HG02852 (cell line): ENCODE results near the gene PIK3R6.
"Not testable (repeated sequence)": the region's sequence is repeated elsewhere in the genome, so short reads cannot be mapped to it uniquely, and the experiment has no call there.

Experiments used
- ATAC-seq: cut with Tn5 transposase; IDR thresholded peaks from one replicate; pipeline ENCODE4 v1.9.1; 2021; ENCODE audit warnings: mild to moderate bottlenecking, moderate library complexity; ENCODE audit not compliant: unreplicated experiment

The PIK3R6 gene

GRCh38 chr17:8894673-8895578 is 27.5 kb upstream of the PIK3R6 start:
- no peak for ATAC-seq

DNA sequence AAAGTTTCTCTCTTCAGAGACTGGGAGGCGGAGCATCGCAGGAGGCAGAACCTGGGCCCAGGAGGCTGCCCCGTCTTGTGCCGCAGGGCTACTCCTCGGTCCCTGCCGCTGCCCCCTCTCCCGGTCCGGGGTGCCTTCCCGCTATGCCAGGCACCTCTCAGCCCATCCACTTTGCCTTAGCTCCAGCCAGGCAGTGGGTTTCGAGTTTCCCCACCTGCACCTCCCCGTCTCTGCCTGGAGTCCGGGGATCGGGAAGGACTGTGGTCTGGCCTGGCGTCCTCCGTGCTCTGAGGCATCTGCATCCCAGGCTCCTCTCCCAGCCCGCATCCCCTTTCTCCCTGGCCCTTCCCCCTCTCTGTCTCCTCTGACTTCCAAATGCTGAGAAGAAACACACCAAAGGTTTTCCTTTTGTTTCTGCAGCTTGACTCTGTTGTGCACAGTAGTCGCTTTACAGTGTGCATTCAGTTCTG is 26.8 kb upstream of the PIK3R6 start:
- no peak for ATAC-seq

DNA sequence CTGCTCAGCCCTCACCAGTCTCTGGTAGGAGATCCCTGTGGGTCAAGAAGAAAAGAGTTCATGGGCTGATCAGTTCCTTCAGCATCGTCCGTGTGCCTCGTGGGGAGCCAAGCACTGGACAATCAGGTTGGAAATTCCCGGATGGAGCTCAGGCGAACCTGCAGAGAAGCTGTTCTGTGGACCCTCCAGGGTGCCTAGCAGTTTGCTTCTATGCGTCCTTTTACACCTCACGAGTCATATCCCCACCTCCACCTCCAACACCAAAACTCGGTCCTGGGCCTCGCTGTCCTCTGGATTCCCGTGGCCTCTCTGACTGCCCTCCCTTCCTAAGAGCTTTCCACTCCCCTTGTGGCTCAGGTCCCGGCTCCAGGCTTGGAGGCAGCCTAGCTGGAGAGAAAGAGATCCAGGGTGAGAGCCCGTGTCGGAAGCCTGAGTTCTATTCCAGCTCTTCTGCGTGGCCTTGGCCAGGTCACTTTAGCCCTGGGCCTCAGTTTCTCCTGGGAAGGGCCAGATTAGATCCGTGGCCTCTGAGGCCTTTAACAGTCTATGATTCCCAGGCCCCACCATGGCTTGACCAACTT is 26.2 kb upstream of the PIK3R6 start:
- ATAC-seq = no peak

GRCh38 chr17:8893059-8893458 is 25.6 kb upstream of the PIK3R6 start:
- ATAC-seq = no peak

GRCh38 chr17:8892338-8892690 is 24.8 kb upstream of the PIK3R6 start:
- ATAC-seq = peak; percentile 58

GRCh38 chr17:8890671-8891070 is 23.2 kb upstream of the PIK3R6 start:
- no peak for ATAC-seq

DNA sequence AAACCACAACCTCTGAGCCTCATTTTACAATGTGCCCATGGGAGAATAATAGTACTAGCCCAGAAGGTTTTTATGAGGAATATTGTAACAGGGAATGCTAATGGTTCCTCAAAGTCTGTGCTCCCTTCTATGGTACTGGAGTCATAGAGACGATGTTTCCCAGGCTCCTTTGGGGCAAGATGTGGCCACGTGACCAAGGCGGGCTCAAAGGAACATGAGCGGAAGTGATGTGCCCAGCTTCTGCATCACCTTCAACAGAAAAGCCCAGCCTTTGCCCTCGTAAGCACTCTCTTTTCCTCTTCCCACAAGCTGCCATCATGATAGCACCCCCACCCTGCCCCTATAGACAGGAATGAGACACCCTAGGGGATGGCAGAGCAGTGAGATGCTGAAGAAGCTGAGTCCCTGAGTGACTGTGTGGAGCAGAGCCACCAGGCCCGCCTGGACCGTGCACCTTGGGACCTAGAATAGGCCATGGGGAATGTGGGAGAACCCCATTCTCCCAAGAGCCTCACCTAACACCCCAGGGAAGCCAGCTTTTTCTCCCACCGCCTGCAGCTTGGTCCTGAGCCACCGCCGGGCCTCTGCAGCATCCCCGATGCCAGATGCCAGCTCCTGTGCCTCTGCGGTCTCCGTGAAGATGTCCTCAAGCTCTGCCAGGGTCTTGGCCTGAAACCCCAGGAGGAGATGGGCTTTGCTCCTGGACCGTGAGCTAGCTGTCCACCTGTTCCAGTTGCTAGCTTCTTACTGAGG is 22.2 kb upstream of the PIK3R6 start:
- no peak for ATAC-seq

DNA sequence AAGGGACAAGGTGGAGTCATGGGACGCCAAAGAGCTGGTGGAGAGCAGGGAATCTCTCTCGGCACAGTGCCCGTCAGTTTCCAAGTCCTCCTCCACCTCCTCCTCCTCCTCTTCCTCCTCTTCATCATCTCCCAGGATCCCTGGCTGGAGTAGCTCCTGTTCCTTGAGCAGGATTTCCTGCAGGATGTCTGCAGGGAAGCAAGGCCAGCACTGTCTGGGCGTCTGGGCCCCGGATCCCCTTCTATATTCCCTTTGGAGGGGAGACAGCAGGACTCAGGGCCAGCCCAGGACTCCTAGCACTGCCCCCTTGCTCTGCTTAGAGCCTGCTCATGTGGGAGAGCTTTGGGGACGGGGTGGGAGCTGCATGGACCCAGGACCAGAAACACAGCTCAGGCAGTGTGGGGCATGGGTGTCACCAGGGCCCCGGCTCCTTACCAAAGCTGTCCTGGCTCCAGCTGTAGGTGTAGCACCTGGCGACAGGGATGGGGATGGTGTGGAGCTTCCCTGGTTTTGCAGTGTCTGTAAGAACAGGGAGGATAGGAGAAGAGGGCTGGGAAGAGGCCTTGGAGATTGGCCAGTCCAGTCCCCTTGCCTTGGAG is 21.3 kb upstream of the PIK3R6 start:
- no peak for ATAC-seq

DNA sequence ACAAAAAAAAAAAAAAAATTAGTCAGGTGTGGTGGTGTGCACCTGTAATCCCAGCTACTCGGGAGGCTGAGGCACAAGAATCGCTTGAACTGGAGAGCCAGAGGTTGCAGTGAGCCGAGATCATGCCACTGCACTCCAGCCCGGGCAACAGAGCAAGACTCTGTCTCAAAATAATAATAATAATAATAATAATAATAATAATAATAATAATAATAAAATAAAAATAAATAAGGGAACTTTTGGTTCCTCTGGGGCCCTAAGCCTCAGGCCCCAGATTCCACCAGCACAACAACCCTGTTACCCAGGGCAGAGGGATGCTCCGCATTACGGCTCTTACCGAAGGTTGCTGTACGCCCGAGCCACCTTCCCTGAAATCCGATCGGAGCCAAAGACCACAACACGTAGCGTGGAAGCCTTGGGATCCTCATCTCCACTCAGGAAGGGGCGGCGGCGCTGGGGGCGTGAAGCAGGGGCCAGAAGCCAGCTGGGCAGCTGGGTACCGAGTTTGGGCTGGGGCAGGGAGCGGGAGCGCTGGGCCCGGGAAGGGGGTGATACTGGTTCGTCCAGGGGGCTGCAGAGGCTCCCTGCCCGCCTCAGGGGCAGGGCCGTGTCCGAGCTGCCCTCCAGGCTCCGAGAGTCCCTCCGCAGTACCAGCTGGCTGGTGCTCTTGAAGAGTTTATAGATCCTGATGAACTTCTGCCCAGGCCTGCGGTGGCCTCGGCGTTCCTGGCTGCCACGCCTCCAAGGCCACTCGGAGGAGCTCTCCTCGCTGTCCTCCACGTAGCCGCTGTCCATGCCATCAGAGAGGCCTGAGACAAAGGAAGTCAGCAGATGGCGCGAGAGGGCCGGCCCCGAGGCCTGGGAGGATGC is 20.6 kb upstream of the PIK3R6 start:
- no peak for ATAC-seq

DNA sequence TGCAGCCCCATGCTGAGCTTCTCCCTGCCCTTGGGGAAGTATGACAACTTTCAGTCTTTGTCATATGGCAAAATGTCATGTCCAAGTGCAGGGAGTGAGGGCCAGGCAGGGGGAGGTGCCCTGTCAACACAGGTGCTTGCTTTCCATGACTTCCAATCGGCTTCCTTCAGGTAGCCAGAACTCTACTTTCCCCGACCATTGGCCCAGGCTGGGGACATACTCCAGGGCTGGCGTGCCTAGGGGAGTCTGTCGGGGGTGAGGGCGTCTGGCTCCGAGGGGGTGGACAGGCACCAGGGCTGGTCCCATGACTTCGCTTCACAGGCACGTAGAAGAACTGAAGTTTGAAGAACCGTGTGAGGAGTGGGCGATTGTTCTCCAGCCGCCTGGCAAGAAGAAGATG is 19.8 kb upstream of the PIK3R6 start:
- no peak for ATAC-seq

DNA sequence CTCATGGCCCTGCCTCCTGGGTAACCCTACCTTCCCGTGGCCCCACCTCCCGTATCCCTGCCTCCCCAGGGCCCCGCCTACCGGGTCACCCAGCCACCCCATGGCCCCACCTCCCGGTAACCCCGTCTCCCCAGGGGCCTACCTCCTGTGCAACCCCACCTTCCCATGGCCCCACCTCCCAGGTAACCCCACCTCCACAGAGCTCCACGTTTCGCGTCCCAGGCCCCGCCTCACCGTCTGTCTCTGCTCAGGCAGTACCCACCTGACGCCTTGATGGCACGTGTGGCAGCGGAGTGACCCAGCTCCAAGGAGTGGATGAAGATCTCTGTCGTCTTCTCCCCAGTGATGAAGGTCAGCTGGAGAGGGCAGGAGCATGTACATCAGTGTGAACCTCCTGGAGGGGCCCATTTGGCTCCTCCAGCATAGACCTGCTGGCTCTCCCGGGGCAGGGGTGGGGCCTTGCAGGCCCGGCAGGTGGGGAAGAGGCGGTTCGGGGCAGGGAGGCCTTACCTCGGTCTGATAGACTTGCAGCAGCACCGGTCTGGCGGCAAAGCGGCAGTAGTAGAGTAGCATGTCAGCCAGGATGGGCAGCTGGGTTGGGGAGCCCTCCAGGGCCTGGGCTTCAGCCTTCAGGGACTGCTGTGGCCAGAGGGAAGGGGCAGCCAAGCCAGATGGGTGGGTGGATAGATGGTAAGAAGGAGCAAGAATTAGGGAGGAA is 18.7 kb upstream of the PIK3R6 start:
- ATAC-seq = no peak

DNA sequence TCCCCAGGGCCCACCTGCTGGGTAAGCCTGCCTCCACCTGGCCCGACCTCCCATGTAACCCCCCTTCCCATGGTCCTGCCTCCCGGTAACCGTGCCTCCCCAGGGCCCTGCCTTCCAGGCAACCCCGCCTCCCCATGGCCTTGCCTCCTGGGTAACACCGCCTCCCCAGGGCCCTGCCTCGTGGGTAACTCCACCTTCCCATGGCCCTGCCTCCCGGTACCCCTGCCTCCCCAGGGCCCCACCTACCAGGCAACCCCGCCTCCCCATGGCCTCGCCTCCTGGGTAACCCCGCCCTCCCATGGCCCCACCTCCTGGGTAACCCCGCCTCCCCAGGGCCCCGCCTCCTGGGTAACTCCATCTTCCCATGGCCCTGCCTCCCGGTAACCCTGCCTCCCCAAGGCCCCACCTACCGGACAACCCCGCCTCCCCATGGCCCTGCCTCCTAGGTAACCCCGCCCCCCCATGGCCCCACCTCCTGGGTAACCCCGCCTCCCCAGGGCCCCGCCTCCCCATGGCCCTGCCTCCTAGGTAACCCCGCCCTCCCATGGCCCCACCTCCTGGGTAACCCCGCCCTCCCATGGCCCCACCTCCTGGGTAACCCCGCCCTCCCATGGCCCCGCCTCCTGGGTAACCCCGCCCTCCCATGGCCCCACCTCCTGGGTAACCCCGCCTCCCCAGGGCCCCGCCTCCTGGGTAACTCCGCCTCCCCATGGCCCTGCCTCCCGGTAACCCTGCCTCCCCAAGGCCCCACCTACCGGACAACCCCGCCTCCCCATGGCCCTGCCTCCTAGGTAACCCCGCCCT is 17.9 kb upstream of the PIK3R6 start:
- not testable (repeated sequence) for ATAC-seq

DNA sequence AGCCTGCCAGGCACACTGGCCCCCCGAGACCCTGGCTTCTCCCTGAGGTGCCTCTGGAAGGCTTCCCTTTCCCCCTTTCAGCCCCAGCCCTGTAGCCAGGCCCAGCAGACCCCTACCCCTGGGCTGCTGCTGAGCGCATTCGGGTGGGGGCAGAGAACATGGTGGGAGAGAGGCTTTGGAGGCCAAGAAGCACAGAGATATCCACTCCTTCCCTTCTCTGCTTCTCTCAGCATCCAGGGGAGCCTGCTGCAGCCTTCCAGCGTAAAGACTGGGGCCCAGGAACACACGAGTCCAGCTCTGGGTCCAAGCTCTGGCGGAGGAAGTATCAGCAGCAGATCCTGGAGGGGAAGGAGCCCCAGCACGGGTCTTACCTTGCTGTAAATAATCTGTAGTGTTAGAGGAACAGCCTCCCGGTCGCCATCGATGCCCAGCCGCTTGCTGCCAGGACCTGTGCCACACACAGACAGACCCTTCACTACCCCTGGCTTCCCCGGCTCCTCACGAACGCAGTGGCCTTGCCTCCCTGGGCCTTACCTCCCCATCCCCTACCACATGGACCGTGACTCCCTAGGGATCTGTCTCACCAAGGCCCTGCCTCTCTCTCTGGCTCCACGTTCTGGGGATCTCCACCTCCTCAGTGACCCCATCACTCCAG is 17.0 kb upstream of the PIK3R6 start:
- ATAC-seq = no peak

DNA sequence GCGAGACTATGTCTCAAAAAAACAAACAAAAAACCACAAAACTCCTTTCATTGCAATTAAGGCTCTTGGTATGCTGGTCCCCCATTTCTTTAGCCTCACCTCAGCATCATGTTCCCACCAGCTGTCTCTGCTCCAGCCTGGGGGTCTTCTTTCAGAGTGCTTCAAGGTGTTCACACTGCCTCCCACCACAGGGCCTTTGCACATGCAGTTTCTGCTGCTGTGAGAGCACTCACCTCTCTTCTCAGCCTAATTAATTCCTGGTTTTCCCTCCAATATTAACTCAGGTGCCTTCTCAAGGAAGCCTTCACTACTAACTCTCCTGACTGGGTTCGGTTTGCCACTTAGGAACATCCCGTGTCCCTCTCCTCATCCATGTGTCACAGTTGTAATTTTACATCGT is 15.9 kb upstream of the PIK3R6 start:
- ATAC-seq = no peak

DNA sequence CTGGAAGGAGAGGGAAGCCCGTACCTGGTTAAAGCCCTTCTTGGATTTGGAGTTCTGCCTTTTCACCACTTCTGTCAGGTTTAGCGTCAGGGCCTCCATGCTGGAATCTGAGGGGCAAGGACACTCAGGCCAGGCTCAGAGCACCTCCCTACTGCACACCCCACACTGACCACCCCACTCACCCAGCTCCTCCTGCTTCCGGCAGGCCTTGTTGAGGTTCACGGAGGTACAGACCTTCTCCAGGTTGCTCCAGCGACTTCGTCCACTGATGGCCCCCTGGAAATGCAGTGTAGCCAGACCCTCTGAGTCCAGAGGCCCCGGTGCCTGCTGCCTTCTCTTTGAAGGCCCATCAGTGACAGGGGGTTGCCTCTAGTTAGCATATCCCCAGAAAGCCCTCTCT is 14.1 kb upstream of the PIK3R6 start:
- ATAC-seq = no peak

DNA sequence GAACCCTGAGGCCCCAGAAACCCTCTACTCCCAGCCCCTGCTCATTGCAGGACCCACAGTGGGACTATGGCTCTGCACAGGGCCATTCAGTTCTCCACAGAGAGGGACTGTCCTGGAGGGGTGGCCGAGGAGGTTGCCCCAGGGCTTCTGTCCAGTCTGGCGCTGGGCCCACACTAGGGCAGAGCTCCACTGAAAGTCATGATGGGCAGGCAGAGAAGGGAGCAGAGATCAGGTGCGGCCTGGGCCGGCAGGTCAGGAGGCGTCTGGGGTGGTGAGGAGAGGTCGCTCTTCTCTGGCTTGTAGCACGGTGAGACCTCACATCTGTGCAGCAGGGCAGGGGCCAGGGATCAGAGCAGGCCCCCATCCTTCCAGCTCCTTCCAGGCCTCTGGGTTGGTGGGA is 13.0 kb upstream of the PIK3R6 start:
- ATAC-seq = no peak

- no peak for ATAC-seq
These were observed 11.9 kb upstream of the PIK3R6 start for GRCh38 chr17:8879410-8879809.

- ATAC-seq = no peak
These were observed 10.5 kb upstream of the PIK3R6 start for GRCh38 chr17:8877984-8878383.
